ENCODE results near the gene CDH10. TPM values are rescaled to one million over a fixed set of nuclear protein-coding genes. Genes with fewer than 3 reads are reported as not detected.

The CDH10 gene
- total and polyA plus RNA-seq, 2 donors (not counting 1 experiment from before 2014, with no cell fraction given): not detected

GRCh38 chr5:24624872-24625271, 19.9 kb downstream of the CDH10 start:
- Mint-ChIP-seq H3K4me1 (no peaks in the 10 kb centered on the region), H3K27me3 (no peaks in the 10 kb centered on the region), H3K27ac (no peak overlapping the region), H3K4me3 (no peak overlapping the region), H3K9me3 (ENCODE audit: insufficient read depth) (no peaks in the 10 kb centered on the region)
- no peak for DNase-seq
- H4K20me1 ChIP-seq (ENCODE audit: control insufficient read depth, insufficient read depth, low read length, poor library complexity, severe bottlenecking): no peaks in the 10 kb centered on the region
- intact Hi-C loops (cut with micrococcal nuclease): no loop called here
- no peak overlapping the region for H3K27ac ChIP-seq (ENCODE audit: low read length in 2 of 2)
- H3K4me1 ChIP-seq (ENCODE audit: control insufficient read depth in 2 of 2, insufficient read depth in 2 of 2, low read length in 2 of 2): no peaks in the 10 kb centered on the region
- no peaks in the 10 kb centered on the region for H3K36me3 ChIP-seq (replicated peaks in 1 of 2; ENCODE audit: control extremely low read depth in 1 of 2, control insufficient read depth in 1 of 2, extremely low read depth in 1 of 2, insufficient read depth in 2 of 2, low read length in 1 of 2)
- ATAC-seq (ENCODE audit: low read depth): no peak
- no peak overlapping the region for H2AFZ ChIP-seq (ENCODE audit: insufficient read depth, low read depth, low read length, poor library complexity, severe bottlenecking)
- CTCF ChIA-PET: interaction anchor here (1.2 kb wide), 1 partner anchor 10 kb away, joined by 3 read pairs; no protein-coding TSS in a partner anchor
- TF ChIP-seq CTCF (IDR thresholded peaks at IDR 0.05) (no peak), EZH2 (IDR thresholded peaks at IDR 0.05; ENCODE audit: borderline replicate concordance, insufficient read depth, low read depth, low read length, poor library complexity, severe bottlenecking) (no peak)
- no peaks in the 10 kb centered on the region for H3K79me2 ChIP-seq (ENCODE audit: control insufficient read depth, insufficient read depth, low read length)
- H3K9ac ChIP-seq (ENCODE audit: low read length): no peak overlapping the region
- H3K9me3 ChIP-seq (ENCODE audit: control extremely low read depth in 1 of 3, control insufficient read depth in 2 of 3, insufficient read depth in 1 of 3, low read length in 2 of 3): no peaks in the 10 kb centered on the region
- no peak overlapping the region for H3K4me2 ChIP-seq (replicated peaks; ENCODE audit: low read depth, low read length, poor library complexity, severe bottlenecking)
- H3K27me3 ChIP-seq (replicated peaks in 1 of 4; ENCODE audit: control extremely low read depth in 1 of 4, control insufficient read depth in 3 of 4, insufficient read depth in 4 of 4, low read length in 3 of 4): no peaks in the 10 kb centered on the region
- no peak overlapping the region for H3K4me3 ChIP-seq (ENCODE audit: control extremely low read depth in 1 of 5, extremely low read depth in 1 of 5, insufficient read depth in 1 of 5, low read depth in 2 of 5, low read length in 4 of 5)
- POLR2A ChIA-PET: no interaction called here

GRCh38 chr5:24623624-24624023, 21.2 kb downstream of the CDH10 start:
- Histone ChIP-seq H3K4me3 (ENCODE audit: control extremely low read depth in 1 of 5, extremely low read depth in 1 of 5, insufficient read depth in 1 of 5, low read depth in 2 of 5, low read length in 4 of 5) (no peak overlapping the region), H3K27me3 (replicated peaks in 1 of 4; ENCODE audit: control extremely low read depth in 1 of 4, control insufficient read depth in 3 of 4, insufficient read depth in 4 of 4, low read length in 3 of 4) (no peaks in the 10 kb centered on the region), H3K27ac (ENCODE audit: low read length in 2 of 2) (no peak overlapping the region), H3K79me2 (ENCODE audit: control insufficient read depth, insufficient read depth, low read length) (no peaks in the 10 kb centered on the region), H3K36me3 (replicated peaks in 1 of 2; ENCODE audit: control extremely low read depth in 1 of 2, control insufficient read depth in 1 of 2, extremely low read depth in 1 of 2, insufficient read depth in 2 of 2, low read length in 1 of 2) (no peaks in the 10 kb centered on the region), H3K9ac (ENCODE audit: low read length) (no peak overlapping the region), H3K9me3 (ENCODE audit: control extremely low read depth in 1 of 3, control insufficient read depth in 2 of 3, insufficient read depth in 1 of 3, low read length in 2 of 3) (no peaks in the 10 kb centered on the region), H4K20me1 (ENCODE audit: control insufficient read depth, insufficient read depth, low read length, poor library complexity, severe bottlenecking) (no peaks in the 10 kb centered on the region), H3K4me2 (replicated peaks; ENCODE audit: low read depth, low read length, poor library complexity, severe bottlenecking) (no peak overlapping the region), H3K4me1 (ENCODE audit: control insufficient read depth in 2 of 2, insufficient read depth in 2 of 2, low read length in 2 of 2) (no peaks in the 10 kb centered on the region), H2AFZ (ENCODE audit: insufficient read depth, low read depth, low read length, poor library complexity, severe bottlenecking) (no peak overlapping the region)
- H3K9me3 Mint-ChIP-seq (ENCODE audit: insufficient read depth): no peaks in the 10 kb centered on the region
- ChIA-PET CTCF (no interaction called here), POLR2A (no interaction called here)
- no peaks in the 10 kb centered on the region for H3K27me3 Mint-ChIP-seq
- intact Hi-C loops (cut with micrococcal nuclease): no loop called here
- ATAC-seq (ENCODE audit: low read depth) (no peak), DNase-seq (no peak)
- no peak overlapping the region for H3K4me3 Mint-ChIP-seq
- no peak for TF ChIP-seq CTCF (IDR thresholded peaks at IDR 0.05)
- no peak for TF ChIP-seq EZH2 (IDR thresholded peaks at IDR 0.05; ENCODE audit: borderline replicate concordance, insufficient read depth, low read depth, low read length, poor library complexity, severe bottlenecking)
- no peak overlapping the region for H3K27ac Mint-ChIP-seq
- no peaks in the 10 kb centered on the region for H3K4me1 Mint-ChIP-seq
- WGBS (ENCODE audit: insufficient coverage): no CpG with 5 or more reads among the region's 1 CpG

Data from B cell (primary cell).